ENCODE results near the gene AGPAT3. TPM values are rescaled to one million over a fixed set of nuclear protein-coding genes. Genes with fewer than 3 reads are reported as not detected.

Gene AGPAT3
- total RNA-seq, 2 experiments from 2014 or later = 66.7 to 69.0 TPM

DNA sequence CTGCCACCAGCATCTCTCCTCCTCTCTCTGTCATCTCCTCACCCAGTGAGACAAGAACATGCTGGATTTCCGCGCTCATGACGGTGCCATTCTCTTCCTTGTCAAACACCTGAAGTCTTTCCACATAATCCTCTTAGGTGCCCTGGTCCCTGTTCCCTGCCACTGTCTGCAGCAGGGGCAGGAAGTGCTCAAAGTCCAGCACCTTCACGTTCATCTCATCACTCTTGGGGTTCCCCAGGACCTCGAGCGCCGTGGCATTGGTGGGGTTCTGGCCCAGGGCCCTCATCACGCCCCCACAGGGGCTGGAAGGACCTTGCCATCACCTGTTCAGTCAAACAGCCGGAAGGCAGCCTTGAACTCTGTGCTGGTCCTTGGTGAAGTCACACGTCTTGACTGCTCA is 9.1 kb upstream of the AGPAT3 start:
- ChIA-PET CTCF (interaction anchor here (0.7 kb wide), 1 partner anchor 28 kb away, joined by 3 read pairs; no protein-coding TSS in a partner anchor), POLR2A (interaction anchor here (0.6 to 0.7 kb wide), 2 partner anchors 59 to 91 kb away, joined by 4 read pairs; no protein-coding TSS in a partner anchor)

DNA sequence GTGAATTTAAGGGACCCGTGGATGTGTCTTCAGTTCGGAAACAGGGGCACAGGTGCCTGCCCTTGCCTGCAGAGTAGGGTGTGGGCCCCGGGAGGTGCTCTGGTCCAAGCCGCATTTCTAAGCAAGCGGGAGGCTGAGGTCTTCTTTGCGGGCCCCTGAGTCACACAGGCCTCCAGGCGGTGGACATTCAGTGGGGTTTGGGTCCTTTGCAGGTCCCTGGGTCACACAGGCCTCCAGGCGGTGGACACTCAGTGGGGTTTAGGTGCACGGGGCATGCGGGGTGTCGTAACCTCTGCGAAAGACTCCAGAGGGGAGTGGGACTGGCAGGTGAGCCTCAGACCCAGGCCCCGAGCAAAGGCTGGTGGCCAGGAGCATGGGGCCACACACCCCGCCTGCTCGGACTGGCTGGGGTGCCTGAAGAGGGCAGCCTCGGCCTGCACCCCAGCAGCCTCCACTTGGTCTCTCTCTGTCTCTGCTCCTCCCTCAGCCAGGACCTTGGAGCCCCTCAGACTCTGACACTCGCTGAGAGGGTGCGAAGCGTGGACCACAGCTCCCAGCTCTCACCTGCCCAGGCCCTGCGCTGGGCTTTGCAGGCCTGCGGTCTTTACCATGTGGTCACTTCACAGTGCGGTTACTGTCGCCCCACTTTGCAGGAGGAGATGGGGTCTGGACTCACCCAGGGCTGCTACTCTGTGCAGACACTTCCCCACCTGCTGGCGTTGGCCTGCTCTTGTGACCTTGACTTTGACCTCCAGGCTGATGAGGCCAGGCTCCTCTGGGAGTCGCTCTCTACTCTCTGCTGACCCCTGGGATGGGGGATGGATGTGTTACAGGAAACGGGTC is 6.0 kb upstream of the AGPAT3 start:
- ChIA-PET CTCF (no interaction called here), POLR2A (no interaction called here)

DNA sequence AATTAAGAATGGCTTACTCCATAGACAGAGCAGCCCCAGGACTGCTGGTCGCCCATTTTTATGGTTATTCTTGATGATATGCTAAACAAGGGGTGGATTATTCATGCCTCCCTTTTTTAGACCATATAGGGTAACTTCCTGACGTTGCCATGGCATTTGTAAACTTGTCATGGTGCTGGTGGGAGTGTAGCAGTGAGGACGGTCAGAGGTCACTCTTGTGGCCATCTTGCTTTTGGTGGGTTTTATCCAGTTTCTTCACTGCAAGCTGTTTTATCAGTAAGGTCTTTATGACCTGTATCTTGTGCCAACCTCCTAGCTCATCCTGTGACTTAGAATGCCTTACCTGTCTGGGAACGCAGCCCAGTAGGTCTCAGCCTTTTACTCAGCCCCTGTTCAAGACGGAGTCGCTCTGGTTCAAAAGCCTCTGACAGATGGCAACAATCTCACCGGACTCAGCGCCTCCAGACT is 5.2 kb upstream of the AGPAT3 start:
- POLR2A ChIA-PET = no interaction called here
- CTCF ChIA-PET = no interaction called here

DNA sequence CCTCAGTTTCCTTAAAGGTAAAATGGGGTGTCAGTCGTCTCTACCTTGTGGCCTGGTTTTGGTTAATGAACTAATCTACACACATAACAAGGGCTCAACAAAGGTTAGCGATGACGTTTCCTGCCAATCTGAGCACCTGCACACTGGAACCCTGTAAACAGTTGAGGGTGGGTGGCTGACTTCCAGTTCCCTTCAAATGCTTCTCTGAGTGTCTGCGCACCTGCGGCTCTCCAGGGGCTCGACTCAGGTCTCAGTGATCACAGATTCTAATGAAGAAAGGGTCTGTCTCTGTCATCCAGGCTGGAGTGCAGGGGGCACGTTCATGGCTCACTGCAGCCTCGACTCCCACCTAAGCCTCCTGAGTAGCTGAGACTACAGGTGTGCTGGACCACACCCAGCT is 3.3 kb upstream of the AGPAT3 start:
- ChIA-PET CTCF (interaction anchor here (1.0 kb wide), 1 partner anchor 114 kb away, joined by 3 read pairs; no protein-coding TSS in a partner anchor), POLR2A (no interaction called here)

DNA sequence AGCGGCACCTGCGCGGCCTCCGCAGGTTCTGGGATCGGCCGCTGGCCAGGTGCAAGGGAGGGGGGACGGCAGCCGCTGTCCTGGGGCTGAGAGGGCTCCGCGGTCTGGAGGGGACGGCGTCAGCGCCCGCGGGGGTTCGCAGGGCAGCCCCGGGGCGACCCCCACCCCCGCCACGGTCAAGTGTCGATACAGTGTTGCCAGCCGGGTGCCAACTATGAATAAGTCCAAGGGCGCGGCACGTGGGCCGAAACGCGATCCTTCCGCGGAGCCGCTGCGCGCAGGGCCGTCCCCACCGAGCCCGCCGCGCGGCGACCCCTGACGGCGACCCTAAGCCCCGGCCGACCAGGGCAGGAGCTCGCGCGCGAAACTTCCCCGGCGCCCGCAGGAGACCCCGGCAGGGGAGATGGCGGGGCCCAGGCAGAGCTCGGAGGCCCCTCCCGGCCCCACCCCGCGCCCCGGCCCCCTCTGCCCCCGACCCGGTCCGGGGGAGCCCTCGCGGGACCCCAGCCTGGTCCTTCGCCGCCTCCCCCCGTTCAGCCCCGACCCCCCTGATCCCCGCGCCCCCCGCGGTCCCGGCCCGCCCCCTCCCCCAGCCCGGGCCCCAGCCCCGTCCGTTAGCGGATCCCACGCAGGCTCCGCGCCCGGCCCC is 586 bp upstream of the AGPAT3 start:
- ChIA-PET CTCF (interaction anchor here (1.0 to 1.7 kb wide), 3 partner anchors 28 to 111 kb away, joined by 4 to 7 read pairs (median 5); partner anchors contain the start of gene RRP1), POLR2A (interaction anchor here (0.5 kb wide), 1 partner anchor 99 kb away, joined by 4 read pairs; no protein-coding TSS in a partner anchor)

DNA sequence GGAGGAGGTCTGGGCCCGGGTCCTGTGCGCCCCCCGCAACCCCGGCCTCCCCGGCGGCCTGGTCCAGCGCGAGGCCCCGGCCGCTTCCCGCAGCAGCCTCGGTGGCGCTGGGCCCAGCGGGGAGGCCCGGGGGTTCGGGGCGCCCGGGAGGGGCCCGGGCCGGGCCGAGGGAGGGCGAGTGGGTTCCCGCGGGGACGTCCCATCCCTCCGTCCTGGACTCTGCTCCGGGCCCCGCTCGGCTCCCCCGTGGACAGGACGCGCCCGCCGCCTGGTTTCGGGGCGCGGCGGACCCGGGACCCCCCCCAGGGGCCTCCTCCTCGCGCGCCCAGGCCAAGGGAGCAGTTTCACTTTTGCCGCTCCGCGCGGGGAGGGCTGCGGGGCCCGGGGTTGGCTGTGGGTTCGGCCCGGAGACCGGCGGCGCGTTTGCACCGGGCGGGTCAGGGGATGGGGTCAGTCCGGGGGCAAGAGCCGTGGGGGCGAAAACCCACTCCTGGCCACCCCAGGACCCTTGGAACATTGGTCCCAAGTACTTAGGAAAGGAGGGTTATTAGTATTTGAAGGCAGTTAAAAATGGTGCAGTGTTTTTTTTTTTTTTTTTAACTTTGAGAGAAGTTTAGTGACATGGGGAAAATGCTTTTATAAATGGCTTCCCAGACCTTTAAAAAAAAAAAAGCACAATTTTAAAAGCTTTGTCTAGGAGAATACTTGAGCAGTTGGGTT is 677 bp downstream of the AGPAT3 start:
- CTCF ChIA-PET = interaction anchor here (0.6 to 1.6 kb wide), 4 partner anchors 14 to 89 kb away, joined by 3 to 6 read pairs (median 3); no protein-coding TSS in a partner anchor
- POLR2A ChIA-PET = interaction anchor here (0.6 to 1.1 kb wide), 5 partner anchors 27 to 73 kb away, joined by 3 to 7 read pairs (median 4); no protein-coding TSS in a partner anchor

DNA sequence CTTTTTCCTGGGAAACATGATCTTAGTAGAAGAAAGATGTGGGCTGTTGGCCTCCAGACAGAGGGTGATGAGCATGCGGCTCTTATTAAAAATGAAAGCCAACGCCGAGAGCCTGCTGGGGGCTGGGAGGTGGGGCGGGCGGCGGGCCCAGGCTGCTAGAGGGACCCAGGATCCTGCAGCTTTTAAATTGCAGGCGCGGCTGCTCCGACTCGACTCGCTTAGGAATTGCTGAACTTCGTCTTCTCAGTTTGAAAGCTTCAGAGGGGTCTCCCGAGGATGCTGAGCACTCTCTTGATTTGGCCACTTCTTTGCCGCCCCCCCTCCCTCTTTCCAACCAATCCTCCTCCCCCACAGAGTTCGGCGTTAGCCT is 1.2 kb downstream of the AGPAT3 start:
- ChIA-PET POLR2A (interaction anchor here (0.6 to 1.1 kb wide), 5 partner anchors 27 to 73 kb away, joined by 3 to 7 read pairs (median 4); no protein-coding TSS in a partner anchor), CTCF (interaction anchor here (0.6 to 1.6 kb wide), 5 partner anchors 13 to 96 kb away, joined by 3 to 6 read pairs (median 3); no protein-coding TSS in a partner anchor)

DNA sequence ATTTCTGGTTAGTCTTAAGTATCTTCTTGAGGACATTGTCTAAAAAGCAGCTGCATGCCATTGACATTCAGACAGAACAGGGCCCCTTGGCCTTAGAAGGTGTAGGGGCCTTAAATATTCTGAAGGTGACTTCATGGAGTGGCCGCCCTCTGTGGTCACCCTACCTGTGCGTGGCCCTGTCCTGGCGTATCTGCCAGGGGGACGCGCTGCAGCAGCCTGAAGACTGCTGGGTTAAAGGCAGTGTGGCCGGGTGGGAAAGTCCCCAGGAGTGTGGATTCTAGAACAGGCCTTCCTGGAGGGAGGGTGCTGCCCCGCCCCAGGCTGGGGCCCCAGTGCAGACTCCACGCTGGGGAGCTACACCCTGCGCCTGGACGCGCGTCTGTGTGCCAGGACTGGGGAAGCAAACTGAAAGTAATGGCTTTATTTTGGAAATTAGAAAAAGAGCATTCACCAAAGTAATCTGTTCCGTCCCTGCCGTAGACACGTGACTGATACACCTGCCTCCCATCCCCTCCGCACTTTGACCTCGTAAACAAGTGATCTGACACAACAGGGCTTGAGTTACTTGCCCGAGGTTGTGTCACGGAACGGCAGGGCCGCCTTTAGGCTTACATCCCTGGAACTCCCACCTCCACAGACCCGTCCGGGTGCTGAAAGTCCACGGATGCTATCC is 1.8 kb downstream of the AGPAT3 start:
- CTCF ChIA-PET = interaction anchor here (0.6 to 1.6 kb wide), 4 partner anchors 56 to 96 kb away, joined by 3 to 6 read pairs (median 3); no protein-coding TSS in a partner anchor
- POLR2A ChIA-PET = interaction anchor here (0.6 to 1.1 kb wide), 5 partner anchors 26 to 74 kb away, joined by 3 to 7 read pairs (median 4); no protein-coding TSS in a partner anchor

DNA sequence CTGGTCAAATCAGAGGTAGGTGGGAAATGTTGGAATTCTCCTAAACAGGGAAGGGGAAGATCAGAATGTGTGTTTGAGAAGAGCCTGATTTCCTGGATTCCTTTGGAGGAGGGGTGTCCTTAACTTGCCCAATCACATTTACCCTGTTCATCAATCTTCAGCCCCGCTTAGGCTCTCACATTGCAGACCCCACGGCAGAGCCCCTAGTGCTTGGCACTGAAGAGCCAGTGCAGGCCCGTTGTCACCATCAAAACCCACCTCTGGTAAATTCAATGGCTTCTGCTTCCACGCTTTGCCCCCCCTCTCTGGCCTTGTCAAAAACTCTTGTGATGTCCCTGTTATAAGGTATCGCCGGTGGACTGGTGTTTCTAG is 2.3 kb downstream of the AGPAT3 start:
- POLR2A ChIA-PET = no interaction called here

DNA sequence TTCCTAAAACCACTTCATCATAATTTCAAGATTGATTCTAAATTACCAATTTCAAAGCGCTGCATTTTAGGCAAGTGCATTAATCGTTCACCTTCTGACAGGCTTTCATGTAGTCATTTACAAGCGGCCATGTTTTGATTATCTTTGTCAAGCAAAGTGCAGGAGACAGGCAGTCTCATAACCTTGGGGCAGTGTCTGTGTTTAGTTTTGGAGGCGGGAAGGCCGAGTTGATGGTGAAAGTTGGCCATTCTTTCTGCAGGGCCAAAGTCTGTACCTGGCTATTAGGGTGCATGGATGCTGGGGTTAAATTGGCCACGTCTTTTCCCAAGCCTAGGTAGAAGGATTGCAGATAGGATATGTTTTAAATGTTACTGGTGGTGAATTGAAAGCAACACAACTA is 2.9 kb downstream of the AGPAT3 start:
- CTCF ChIA-PET = interaction anchor here (1.1 to 1.6 kb wide), 2 partner anchors 25 to 71 kb away, joined by 3 to 6 read pairs; no protein-coding TSS in a partner anchor
- POLR2A ChIA-PET = no interaction called here

More for the DNA sequence above, 2.3 kb downstream of the AGPAT3 start:
- CTCF ChIA-PET = interaction anchor here (1.5 to 1.6 kb wide), 2 partner anchors 56 to 72 kb away, joined by 3 to 6 read pairs; no protein-coding TSS in a partner anchor

DNA sequence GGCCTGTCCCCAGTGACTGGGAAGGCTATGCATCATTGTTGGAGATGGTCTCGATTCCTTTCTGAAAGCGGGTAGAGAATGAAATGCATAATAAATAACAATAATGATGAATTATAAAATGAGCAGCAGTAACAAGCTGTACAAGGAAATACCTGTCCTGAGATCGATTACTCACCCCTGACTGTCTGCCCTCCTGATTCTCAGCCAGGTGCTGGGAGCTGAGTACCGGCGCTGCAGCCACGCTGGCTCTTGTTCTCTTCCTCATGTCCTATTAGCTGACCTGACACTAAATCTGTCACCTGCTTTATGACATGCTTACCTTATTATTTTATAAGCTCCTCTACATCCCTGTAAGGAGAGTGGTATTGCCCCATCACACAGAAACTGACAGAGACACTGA is 3.4 kb downstream of the AGPAT3 start:
- POLR2A ChIA-PET = no interaction called here
- CTCF ChIA-PET = interaction anchor here (1.1 to 1.6 kb wide), 2 partner anchors 25 to 71 kb away, joined by 3 to 6 read pairs; no protein-coding TSS in a partner anchor

DNA sequence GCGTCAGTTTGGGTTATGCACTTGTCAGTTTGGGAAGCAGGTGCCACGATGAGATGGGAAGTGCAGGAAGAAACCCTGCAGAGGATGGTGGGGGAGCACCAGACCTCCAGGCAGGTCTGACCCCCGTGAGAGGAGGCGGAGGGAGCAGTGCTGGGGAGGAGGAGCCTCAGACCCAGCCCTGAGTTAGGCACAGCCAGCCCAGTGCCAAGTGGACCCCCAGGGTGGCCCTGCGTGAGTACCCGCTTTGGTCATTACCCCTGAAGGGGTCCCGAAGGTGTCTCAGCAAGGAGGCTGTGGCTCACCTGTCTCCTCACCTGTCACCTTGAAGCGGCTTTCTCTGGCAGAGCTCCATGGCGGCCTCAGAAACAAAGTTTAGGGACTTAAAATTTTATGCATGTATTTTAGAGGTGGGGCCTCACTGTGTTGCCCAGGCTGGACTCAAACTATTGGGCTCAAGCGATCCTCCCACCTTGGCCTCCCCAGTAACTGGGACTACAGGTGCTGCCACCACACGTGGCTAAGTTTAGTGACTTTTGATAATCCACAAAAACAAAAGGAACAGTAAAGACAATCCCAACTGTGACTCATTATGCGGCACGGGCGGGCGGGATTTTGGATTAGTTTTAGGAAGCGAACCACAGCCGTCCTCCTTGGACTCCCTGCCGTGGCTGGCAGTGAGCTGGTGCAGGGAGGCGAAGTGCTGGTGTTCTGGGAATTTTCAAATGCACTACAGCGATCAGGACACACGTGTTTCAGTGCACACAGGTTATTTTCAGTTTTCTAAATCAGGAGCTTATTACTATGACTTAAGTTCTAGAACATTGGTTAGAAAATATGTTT is 4.7 kb downstream of the AGPAT3 start:
- POLR2A ChIA-PET = no interaction called here
- CTCF ChIA-PET = interaction anchor here (1.3 to 1.6 kb wide), 2 partner anchors 14 to 24 kb away, joined by 3 read pairs; no protein-coding TSS in a partner anchor

DNA sequence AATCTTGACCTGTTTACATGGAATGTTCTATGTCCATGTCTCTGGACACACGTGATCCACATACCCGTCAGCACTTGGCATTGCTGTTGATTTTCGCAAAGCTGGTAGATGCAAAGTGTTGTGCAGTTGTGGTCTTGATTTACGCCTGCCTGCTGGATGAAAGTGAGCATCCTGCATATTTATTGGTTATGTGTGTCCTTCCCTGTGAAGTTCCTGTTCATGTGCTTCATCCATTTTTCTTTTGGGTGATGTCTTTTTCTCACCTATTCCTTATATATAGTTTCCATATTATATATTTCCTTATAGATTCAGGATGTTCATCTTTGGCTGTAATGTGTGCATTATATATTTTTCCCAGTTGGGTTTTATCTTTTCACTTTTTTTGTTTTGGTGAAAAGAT is 6.5 kb downstream of the AGPAT3 start:
- ChIA-PET CTCF (no interaction called here), POLR2A (no interaction called here)

DNA sequence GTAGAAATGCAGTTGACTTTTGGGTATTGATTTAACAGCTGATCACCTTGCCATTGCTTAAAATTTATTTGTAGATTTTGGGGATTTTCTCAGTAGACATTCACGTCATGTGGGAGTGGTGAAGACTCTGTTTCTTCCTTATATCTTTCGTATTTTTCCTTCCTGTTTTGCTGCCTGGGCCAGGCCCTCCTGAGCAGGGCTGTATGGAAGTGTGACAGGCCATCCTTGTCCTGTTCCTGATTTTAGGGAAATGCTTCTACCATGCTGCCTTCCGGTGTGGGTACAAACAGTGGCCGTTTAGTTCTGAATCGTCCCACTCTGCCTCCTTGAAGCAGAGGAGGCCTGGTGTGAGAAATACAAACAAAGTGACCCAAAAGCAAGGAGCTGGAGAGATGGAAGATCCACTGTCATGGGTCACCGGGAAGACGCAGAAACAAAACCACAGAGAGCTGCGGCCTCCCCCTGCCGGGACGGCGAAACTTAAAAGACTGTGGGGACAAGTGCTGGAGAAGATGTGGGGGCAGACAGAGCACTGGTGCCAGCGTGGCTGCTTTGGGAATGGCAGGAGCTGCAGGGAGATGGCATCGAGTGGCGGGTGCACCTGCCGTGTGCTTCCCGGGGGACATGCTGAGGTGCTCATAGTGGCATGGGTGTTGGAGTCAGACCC is 7.6 kb downstream of the AGPAT3 start:
- POLR2A ChIA-PET = no interaction called here
- CTCF ChIA-PET = interaction anchor here (1.1 kb wide), 1 partner anchor 62 kb away, joined by 3 read pairs; no protein-coding TSS in a partner anchor

DNA sequence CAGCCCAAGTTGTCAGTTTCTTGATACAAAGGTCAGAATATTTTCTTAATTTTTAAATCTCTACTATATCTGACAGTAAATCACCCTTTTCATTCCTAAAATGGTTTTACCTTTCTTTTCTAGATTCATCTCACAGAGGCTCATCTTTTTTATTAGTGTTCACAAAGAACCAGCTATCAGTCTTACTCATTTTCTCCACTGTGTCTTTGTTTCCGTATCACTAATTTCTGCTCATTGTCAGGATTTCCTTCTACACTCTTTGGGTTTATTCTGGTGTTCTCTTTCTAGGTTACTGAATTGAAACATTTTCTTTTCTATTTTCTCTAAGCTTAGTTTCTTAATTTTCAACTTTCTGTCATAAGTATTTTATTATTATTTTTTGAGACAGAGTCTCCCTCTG is 8.7 kb downstream of the AGPAT3 start:
- ChIA-PET CTCF (interaction anchor here (1.1 to 1.2 kb wide), 3 partner anchors 10 to 63 kb away, joined by 3 to 7 read pairs (median 3); no protein-coding TSS in a partner anchor), POLR2A (interaction anchor here (0.5 kb wide), 1 partner anchor 21 kb away, joined by 6 read pairs; no protein-coding TSS in a partner anchor)

DNA sequence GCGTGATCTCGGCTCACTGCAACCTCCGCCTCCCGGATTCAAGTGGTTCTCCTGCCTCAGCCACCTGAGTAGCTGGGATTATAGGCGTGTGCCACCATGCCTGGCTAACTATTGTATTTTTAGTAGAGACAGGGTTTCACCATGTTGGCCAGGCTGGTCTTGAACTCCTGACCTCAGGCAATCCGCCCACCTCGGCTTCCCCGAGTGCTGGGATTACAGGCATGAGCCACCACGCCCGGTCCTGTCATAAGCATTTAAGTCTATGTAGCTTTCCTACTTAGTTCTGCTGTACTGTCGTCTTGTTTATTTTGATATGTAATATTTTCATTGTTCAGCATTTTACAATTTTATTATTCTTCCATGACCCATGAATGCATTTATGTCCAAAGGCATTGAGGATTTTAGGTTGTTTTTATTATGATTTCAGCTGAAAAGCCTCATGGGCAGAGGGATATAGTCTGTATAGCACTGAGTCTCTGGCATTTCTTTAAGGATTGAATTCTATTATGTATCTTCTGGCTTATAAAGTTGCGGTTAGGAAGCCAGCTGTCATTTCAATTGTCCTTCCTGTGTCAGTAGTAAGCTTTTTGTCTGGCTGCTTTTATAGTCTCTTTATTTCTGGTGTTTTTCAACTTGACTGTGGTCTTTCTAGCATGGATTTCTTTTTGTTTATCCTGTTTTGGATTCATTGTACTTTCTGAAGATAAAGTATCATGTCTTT is 9.2 kb downstream of the AGPAT3 start:
- POLR2A ChIA-PET = no interaction called here
- CTCF ChIA-PET = interaction anchor here (1.1 to 1.2 kb wide), 2 partner anchors 10 to 19 kb away, joined by 3 to 7 read pairs; no protein-coding TSS in a partner anchor

Data from activated CD8-positive, alpha-beta memory T cell treated with anti-CD3 and anti-CD28 coated beads for 36 hours (primary cell).